ENCODE data around the gene ANAPC4.

DNA sequence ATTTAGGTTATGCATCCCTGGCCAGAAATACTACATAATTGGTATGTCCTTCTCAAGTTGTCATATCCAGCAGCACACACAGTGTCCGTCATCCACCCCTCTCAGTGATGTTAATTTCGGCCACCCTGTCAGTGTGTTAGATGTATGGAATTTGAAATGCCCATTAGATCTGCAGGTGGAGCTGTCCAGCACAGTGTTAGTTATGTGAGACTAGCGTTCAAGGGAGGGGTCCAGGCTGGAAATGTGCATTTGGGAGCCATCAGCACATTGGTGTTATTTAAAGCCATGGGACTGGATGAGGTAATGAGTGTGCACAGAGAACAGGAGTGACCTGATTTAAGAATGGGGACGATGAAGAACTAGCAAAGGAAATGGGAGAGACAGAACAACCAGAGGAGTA is 22.4 kb downstream of the ANAPC4 start:
- TF ChIP-seq POLR2A (IDR thresholded peaks at IDR 0.05; ENCODE audit: low read length), result no peak
- TF ChIP-seq GATA1 (IDR thresholded peaks at IDR 0.05; ENCODE audit: low read depth, low read length), result no peak
